Endodermal cell (in vitro differentiated cells): ENCODE results near the gene CLEC19A. TPM values are rescaled to one million over a fixed set of nuclear protein-coding genes. Genes with fewer than 3 reads are reported as not detected.

Source experiments
- DNase-seq: peaks from one replicate; pipeline ENCODE4 v3.0.0-alpha.2; 2017
- H3K27ac ChIP-seq: 2 replicates; pipeline ENCODE4 v1.5.1; 2013; ENCODE audit warnings: mild to moderate bottlenecking, low read depth, low read length, moderate library complexity
- H3K27me3 ChIP-seq: 2 replicates; pipeline ENCODE4 v1.6.1; 2013; ENCODE audit warnings: mild to moderate bottlenecking, low read length, moderate library complexity; ENCODE audit not compliant: insufficient read depth, control insufficient read depth, poor library complexity, severe bottlenecking
- H3K36me3 ChIP-seq: 2 replicates; pipeline ENCODE4 v1.7.0; 2013; ENCODE audit warnings: mild to moderate bottlenecking, low read length, moderate library complexity; ENCODE audit not compliant: control insufficient read depth, insufficient read depth
- H3K4me1 ChIP-seq: one replicate; pipeline ENCODE4 v1.7.0; 2013; ENCODE audit warnings: low read length; ENCODE audit not compliant: control insufficient read depth, insufficient read depth
- H3K4me3 ChIP-seq: 2 replicates; pipeline ENCODE4 v1.5.1; 2013; ENCODE audit warnings: mild to moderate bottlenecking, low read length, moderate library complexity
- H3K9ac ChIP-seq: 2 replicates; pipeline ENCODE4 v1.6.1; 2013; ENCODE audit warnings: mild to moderate bottlenecking, low read length, moderate library complexity; ENCODE audit not compliant: poor library complexity, severe bottlenecking; ENCODE audit errors: extremely low read depth
- H3K9me3 ChIP-seq: 2 replicates; pipeline ENCODE4 v1.6.1; 2013; ENCODE audit warnings: mild to moderate bottlenecking, low read length, moderate library complexity; ENCODE audit not compliant: control insufficient read depth
- H3K27ac Mint-ChIP-seq: 2 replicates; pipeline ENCODE4 v1.8.0; 2020; ENCODE audit warnings: mixed read lengths
- H3K27me3 Mint-ChIP-seq: 2 replicates; pipeline ENCODE4 v1.8.0; 2021; ENCODE audit warnings: mild to moderate bottlenecking, mixed read lengths; ENCODE audit not compliant: insufficient read depth
- H3K36me3 Mint-ChIP-seq: 2 replicates; pipeline ENCODE4 v1.8.0; 2020; ENCODE audit warnings: low read depth, mixed read lengths
- H3K4me1 Mint-ChIP-seq: 2 replicates; pipeline ENCODE4 v1.8.0; 2020; ENCODE audit warnings: mixed read lengths
- H3K4me3 Mint-ChIP-seq: 2 replicates; pipeline ENCODE4 v1.8.0; 2020; ENCODE audit warnings: mild to moderate bottlenecking, moderate library complexity, mixed read lengths
- H3K9me3 Mint-ChIP-seq: 2 replicates; pipeline ENCODE4 v1.8.0; 2020; ENCODE audit warnings: mild to moderate bottlenecking, mixed read lengths
- CTCF ChIP-seq: fragments of 200-600 bp; sonication (generic); conservative IDR thresholded peaks from 2 replicates; pipeline ENCODE4 v1.5.0; 2021; ENCODE audit warnings: antibody characterized with exemption, mild to moderate bottlenecking
- WGBS, 2 experiments: methylation state at CpG; one replicate each; pipeline versions ENCODE4 v1.1.5 to v1.1.7; 2013; ENCODE audit warnings: missing lambda C conversion rate in 2 of 2, mixed read lengths in 1 of 2; ENCODE audit not compliant: insufficient coverage in 1 of 2, insufficient read length in 1 of 2; 5-methylcytosine and 5-hydroxymethylcytosine counted together
- total RNA-seq, 2 donors: library from RNA; stranded (reverse); fragmentation: NEBNext Ultra II Directional in 1 of 2; extraction: Animal tissue kit (Norgen Biotek cat#: 25700) in 1 of 2; gene quantifications; 2 replicates in 1 of 2; 3 replicates in 1 of 2; pipeline ENCODE4 v1.2.1, GENCODE V29; 2021

CLEC19A gene
- total RNA-seq, 2 donors from 2014 or later: 1.6 to 1.9 TPM

GRCh38 chr16:19307587-19308241 lies 22.2 kb downstream of the CLEC19A start:
- WGBS, 2 experiments: 74 to 78% methylated on average over 7 to 8 of the region's 8 CpGs
- H3K4me1 Mint-ChIP-seq: peaks cover 7% of the 10 kb centered on the region

DNA sequence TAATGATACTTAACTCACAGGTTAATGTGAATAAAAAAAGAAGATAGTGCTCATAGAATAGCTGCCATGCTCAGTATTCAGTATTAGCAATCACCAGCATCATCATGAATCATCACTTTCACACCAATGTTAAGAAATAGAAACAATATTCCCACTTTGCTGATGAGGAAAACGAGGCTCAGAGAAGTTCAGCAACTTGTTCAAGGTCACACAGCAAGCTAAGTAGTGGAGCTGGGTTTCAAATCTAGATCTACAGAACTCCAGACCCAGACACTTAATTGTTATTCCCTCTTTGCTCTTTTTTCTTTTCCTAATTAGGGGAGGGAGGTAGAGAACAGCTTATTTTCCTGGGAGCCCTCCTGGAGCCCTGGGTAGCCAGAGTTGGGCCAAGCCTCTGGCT lies 22.9 kb downstream of the CLEC19A start:
- H3K9me3 Mint-ChIP-seq: peaks cover 6% of the 10 kb centered on the region
- no peaks in the 10 kb centered on the region for H3K36me3 Mint-ChIP-seq
- H3K27ac ChIP-seq: no peak overlapping the region
- H3K27me3 ChIP-seq: no peaks in the 10 kb centered on the region
- H3K4me3 ChIP-seq: no peak overlapping the region
- no peaks in the 10 kb centered on the region for H3K9me3 ChIP-seq
- H3K9ac ChIP-seq: no peak overlapping the region
- no peak for TF ChIP-seq CTCF
- peaks cover 7% of the 10 kb centered on the region for H3K4me1 Mint-ChIP-seq
- no peak overlapping the region for H3K27ac Mint-ChIP-seq
- no peaks in the 10 kb centered on the region for H3K36me3 ChIP-seq
- H3K4me1 ChIP-seq: no peaks in the 10 kb centered on the region
- H3K4me3 Mint-ChIP-seq: no peak overlapping the region
- DNase-seq: no peak
- no peaks in the 10 kb centered on the region for H3K27me3 Mint-ChIP-seq
- 71 to 85% methylated on average over 1 of the region's 1 CpG for WGBS, 2 experiments

More at GRCh38 chr16:19307587-19308241, 22.2 kb downstream of the CLEC19A start:
- Histone ChIP-seq H3K27ac (no peak overlapping the region), H3K4me1 (no peaks in the 10 kb centered on the region), H3K36me3 (no peaks in the 10 kb centered on the region), H3K27me3 (no peaks in the 10 kb centered on the region), H3K9ac (no peak overlapping the region), H3K4me3 (no peak overlapping the region), H3K9me3 (no peaks in the 10 kb centered on the region)
- no peak overlapping the region for H3K4me3 Mint-ChIP-seq
- no peak for TF ChIP-seq CTCF
- peak; percentile 89 for DNase-seq
- no peaks in the 10 kb centered on the region for H3K36me3 Mint-ChIP-seq
- H3K9me3 Mint-ChIP-seq: peaks cover 4% of the 10 kb centered on the region
- no peaks in the 10 kb centered on the region for H3K27me3 Mint-ChIP-seq
- H3K27ac Mint-ChIP-seq: no peak overlapping the region

- Mint-ChIP-seq H3K4me3 (no peak overlapping the region), H3K27me3 (no peaks in the 10 kb centered on the region), H3K27ac (no peak overlapping the region), H3K4me1 (peaks cover 7% of the 10 kb centered on the region), H3K36me3 (no peaks in the 10 kb centered on the region), H3K9me3 (peaks cover 6% of the 10 kb centered on the region)
- Histone ChIP-seq H3K9ac (no peak overlapping the region), H3K4me3 (no peak overlapping the region), H3K4me1 (no peaks in the 10 kb centered on the region), H3K27me3 (no peaks in the 10 kb centered on the region), H3K27ac (no peak overlapping the region), H3K9me3 (no peaks in the 10 kb centered on the region), H3K36me3 (no peaks in the 10 kb centered on the region)
- TF ChIP-seq CTCF: no peak
- WGBS, 2 experiments: 91 to 94% methylated on average over 3 to 5 of the region's 5 CpGs
- no peak for DNase-seq
These were observed 23.6 kb downstream of the CLEC19A start for GRCh38 chr16:19309178-19309577.
